GM12892 (cell line): Measurements from ENCODE around the gene RAB22A.

Source experiments
- POLR2A ChIP-seq: IDR thresholded peaks from 2 replicates; pipeline ENCODE4 v1.6.1; 2011; ENCODE audit warnings: low read depth, low read length, control low read depth
- POLR2AphosphoS5 ChIP-seq: IDR thresholded peaks from 2 replicates; pipeline ENCODE4 v1.6.1; 2011; ENCODE audit warnings: low read depth, low read length, control low read depth
- TAF1 ChIP-seq: IDR thresholded peaks from 2 replicates; pipeline ENCODE4 v1.6.1; 2011; ENCODE audit warnings: low read depth, mild to moderate bottlenecking, control low read depth, low read length, borderline replicate concordance

DNA sequence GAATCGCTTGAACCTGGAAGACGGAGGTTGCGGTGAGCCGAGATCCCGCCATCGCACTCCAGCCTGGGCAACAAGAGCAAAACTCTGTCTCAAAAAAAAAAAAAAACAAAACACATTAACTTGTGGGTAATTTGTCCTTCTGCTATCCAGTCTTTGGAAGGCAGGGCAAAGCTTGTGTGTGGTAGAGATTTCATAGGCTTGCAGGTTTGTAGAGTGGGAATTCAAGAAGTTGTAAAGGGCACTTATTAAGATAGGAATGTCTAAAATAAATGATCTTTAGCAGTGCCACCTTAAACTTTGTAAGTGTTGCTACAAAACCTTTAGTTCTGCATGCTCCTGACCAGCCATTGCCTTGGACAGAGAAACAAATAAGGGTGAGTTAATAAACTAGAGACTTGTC, 87.9 kb downstream of the RAB22A start:
- no peak for TF ChIP-seq POLR2A
- TF ChIP-seq POLR2AphosphoS5, result no peak
- TF ChIP-seq TAF1, result no peak
